Ishikawa (cell line): ENCODE measurements around the gene OR1K1.

ENCODE experiments used
- CEBPB ChIP-seq: IDR thresholded peaks from 2 replicates; pipeline ENCODE4 v1.6.1; 2012
- CREB1 ChIP-seq: IDR thresholded peaks from 2 replicates; pipeline ENCODE4 v1.6.1; 2012; ENCODE audit warnings: low read depth
- EGR1 ChIP-seq: IDR thresholded peaks from 2 replicates; pipeline ENCODE4 v1.6.1; 2012
- EP300 ChIP-seq: IDR thresholded peaks from 2 replicates; pipeline ENCODE4 v1.6.1; 2012; ENCODE audit warnings: borderline replicate concordance
- FOXM1 ChIP-seq: IDR thresholded peaks from 2 replicates; pipeline ENCODE4 v1.6.1; 2012; ENCODE audit warnings: low read depth, borderline replicate concordance
- MAX ChIP-seq: IDR thresholded peaks from 2 replicates; pipeline ENCODE4 v1.6.1; 2012
- NFIC ChIP-seq: IDR thresholded peaks from 2 replicates; pipeline ENCODE4 v1.6.1; 2012
- RAD21 ChIP-seq: IDR thresholded peaks from 2 replicates; pipeline ENCODE4 v1.6.1; 2012; ENCODE audit warnings: low read depth
- REST ChIP-seq: IDR thresholded peaks from 2 replicates; pipeline ENCODE4 v1.6.1; 2012; ENCODE audit warnings: low read depth, mild to moderate bottlenecking
- TAF1 ChIP-seq: IDR thresholded peaks from 2 replicates; pipeline ENCODE4 v1.6.1; 2012; ENCODE audit warnings: low read depth, mild to moderate bottlenecking
- TCF12 ChIP-seq: IDR thresholded peaks from 2 replicates; pipeline ENCODE4 v1.6.1; 2012; ENCODE audit warnings: low read depth
- TEAD4 ChIP-seq: IDR thresholded peaks from 2 replicates; pipeline ENCODE4 v1.6.1; 2012
- USF1 ChIP-seq: IDR thresholded peaks from 2 replicates; pipeline ENCODE4 v1.6.1; 2012
- YY1 ChIP-seq: IDR thresholded peaks from 2 replicates; pipeline ENCODE4 v1.6.1; 2012; ENCODE audit warnings: low read depth
- ZBTB7A ChIP-seq: IDR thresholded peaks from 2 replicates; pipeline ENCODE4 v1.6.1; 2012; ENCODE audit warnings: low read depth

OR1K1 gene

GRCh38 chr9:122785269-122785668 lies 14.7 kb upstream of the OR1K1 start:
- TF ChIP-seq CREB1 (no peak), MAX (no peak), CEBPB (no peak), ZBTB7A (no peak), TAF1 (no peak), TCF12 (no peak), RAD21 (no peak), EGR1 (no peak), NFIC (no peak), REST (no peak), USF1 (no peak)

- TF ChIP-seq CREB1, result no peak
- no peak for TF ChIP-seq TEAD4
- TF ChIP-seq MAX, result no peak
- TF ChIP-seq NFIC, result no peak
- TF ChIP-seq TAF1, result no peak
- no peak for TF ChIP-seq FOXM1
- no peak for TF ChIP-seq REST
- TF ChIP-seq ZBTB7A, result no peak
- TF ChIP-seq RAD21, result no peak
- no peak for TF ChIP-seq TCF12
- TF ChIP-seq EP300, result no peak
- no peak for TF ChIP-seq USF1
- no peak for TF ChIP-seq YY1
- no peak for TF ChIP-seq EGR1
- TF ChIP-seq CEBPB, result no peak
Measured at GRCh38 chr9:122786338-122786737, 13.6 kb upstream of the OR1K1 start.

DNA sequence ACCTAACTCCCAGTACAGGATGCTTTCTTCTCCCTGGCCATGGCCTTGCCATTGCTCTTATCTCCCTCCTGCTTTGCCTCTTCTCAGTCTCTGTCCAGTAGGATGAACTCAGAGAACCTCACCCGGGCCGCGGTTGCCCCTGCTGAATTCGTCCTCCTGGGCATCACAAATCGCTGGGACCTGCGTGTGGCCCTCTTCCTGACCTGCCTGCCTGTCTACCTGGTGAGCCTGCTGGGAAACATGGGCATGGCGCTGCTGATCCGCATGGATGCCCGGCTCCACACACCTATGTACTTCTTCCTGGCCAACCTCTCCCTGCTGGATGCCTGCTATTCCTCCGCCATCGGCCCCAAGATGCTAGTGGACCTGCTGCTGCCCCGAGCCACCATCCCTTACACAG lies 11.1 kb upstream of the OR1K1 start, which contains the start of gene OR5C1:
OR5C1 (plus strand) TSS at position 103 of the 400 bp plus-strand sequence; CDS start at position 103, 0 bp downstream.
- TF ChIP-seq YY1 (no peak), NFIC (no peak), TEAD4 (no peak), TCF12 (no peak), CREB1 (no peak), CEBPB (no peak), FOXM1 (no peak), TAF1 (no peak), ZBTB7A (no peak), RAD21 (no peak), USF1 (no peak), REST (no peak), MAX (no peak)

DNA sequence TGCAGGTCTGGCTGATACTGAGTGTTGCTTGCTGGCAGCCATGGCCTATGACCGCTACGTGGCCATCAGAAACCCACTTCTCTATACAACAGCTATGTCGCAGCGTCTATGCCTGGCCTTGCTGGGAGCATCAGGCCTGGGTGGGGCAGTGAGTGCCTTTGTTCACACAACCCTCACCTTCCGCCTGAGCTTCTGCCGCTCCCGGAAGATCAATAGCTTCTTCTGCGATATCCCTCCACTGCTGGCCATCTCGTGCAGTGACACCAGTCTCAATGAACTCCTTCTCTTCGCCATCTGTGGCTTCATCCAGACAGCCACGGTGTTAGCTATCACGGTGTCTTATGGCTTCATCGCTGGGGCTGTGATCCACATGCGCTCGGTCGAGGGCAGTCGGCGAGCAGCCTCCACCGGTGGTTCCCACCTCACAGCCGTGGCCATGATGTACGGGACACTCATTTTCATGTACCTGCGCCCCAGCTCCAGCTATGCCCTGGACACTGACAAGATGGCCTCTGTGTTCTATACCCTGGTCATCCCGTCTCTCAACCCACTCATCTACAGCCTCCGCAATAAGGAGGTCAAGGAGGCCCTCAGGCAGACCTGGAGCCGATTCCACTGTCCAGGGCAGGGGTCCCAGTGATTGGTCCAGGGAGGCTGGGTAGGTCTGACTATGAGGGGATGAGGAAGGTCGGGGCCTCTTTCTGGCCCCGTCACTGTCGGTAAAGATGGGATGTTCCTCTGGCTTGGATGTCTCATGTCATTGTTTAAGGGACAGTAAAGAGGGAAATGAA lies 10.5 kb upstream of the OR1K1 start:
- TF ChIP-seq CREB1, result no peak
